Gastrocnemius medialis (tissue), 4 donors: ENCODE results near the gene ACP5. TPM values are rescaled to one million over a fixed set of nuclear protein-coding genes. Genes with fewer than 3 reads are reported as not detected.

ENCODE experiments used
- ATAC-seq, 2 donors: fragments of 150-250 bp; one replicate each; pipeline ENCODE4 v1.9.1; 2016
- DNase-seq, 2 donors: peaks; one replicate each; pipeline ENCODE4 v3.0.0-alpha.2; 2019
- H3K27ac ChIP-seq, 4 donors: fragments of 200-600 bp; sonication (generic); 1 replicate in 1 of 4; 2 replicates in 3 of 4; pipeline ENCODE4 v1.5.1; 2016 to 2018; ENCODE audit warnings: mild to moderate bottlenecking in 2 of 4, moderate library complexity in 1 of 4
- H3K27me3 ChIP-seq, 3 donors: fragments of 200-600 bp; sonication (generic) in 2 of 3; 1 replicate in 1 of 3; 2 replicates in 2 of 3; pipeline versions ENCODE4 v1.5.1 to v1.6.0; 2016 to 2019; ENCODE audit warnings: mild to moderate bottlenecking in 1 of 3, moderate library complexity in 1 of 3
- H3K36me3 ChIP-seq, 2 donors: fragments of 200-600 bp; sonication (generic) in 1 of 2; one replicate each; pipeline ENCODE4 v1.5.1; 2017 to 2018
- H3K4me1 ChIP-seq, 2 donors: fragments of 200-600 bp; sonication (generic) in 1 of 2; one replicate each; pipeline ENCODE4 v1.5.1; 2016 to 2017; ENCODE audit warnings: mild to moderate bottlenecking in 2 of 2
- H3K4me3 ChIP-seq, 4 donors: fragments of 200-600 bp; sonication (generic) in 3 of 4; 1 replicate in 1 of 4; 2 replicates in 3 of 4; pipeline ENCODE4 v1.5.1; 2016 to 2019; ENCODE audit warnings: mild to moderate bottlenecking in 2 of 4
- H3K9me3 ChIP-seq, 3 donors: fragments of 200-600 bp; sonication (generic) in 2 of 3; 1 replicate in 1 of 3; 2 replicates in 2 of 3; pipeline ENCODE4 v1.5.1; 2016 to 2019
- POLR2A ChIP-seq, 2 donors: fragments of 450-650 bp; IDR thresholded peaks; one replicate each; pipeline ENCODE4 v1.6.1; 2017; ENCODE audit warnings: antibody characterized with exemption in 2 of 2, mild to moderate bottlenecking in 2 of 2, moderate library complexity in 2 of 2
- in situ Hi-C, 4 donors: fragments of 200-750 bp; cut with MboI; loops; one replicate each; pipeline versions ENCODE4 v1.15.0 to v1.8.0; 2017; ENCODE audit warnings: low sequenced_read_pairs in 4 of 4
- intact Hi-C: fragments of 100-400 bp; cut with DNase I; formaldehyde crosslinking; loops from one replicate; pipeline ENCODE4 v1.15.1; 2023; ENCODE audit warnings: low total_unique reads
- total RNA-seq, 4 donors: library from RNA; depleted of rRNA; stranded (reverse); fragments of >200 nt; gene quantifications; one replicate each; pipeline versions ENCODE4 v1.1.0 to v1.2.3, GENCODE V29; 2016
- TF ChIP-seq, protein P1 (sequence below), 5 experiments: fragments of 450-650 bp in 3 of 5; fragments of 200-600 bp in 2 of 5; sonication (generic) in 2 of 5; IDR thresholded peaks in 4 of 5; conservative IDR thresholded peaks in 1 of 5; 1 replicate in 4 of 5; 2 replicates in 1 of 5; pipeline ENCODE4 v1.5.1; 2016 to 2019; ENCODE audit warnings: antibody characterized with exemption in 5 of 5, mild to moderate bottlenecking in 3 of 5, moderate library complexity in 3 of 5

Gene ACP5
- total RNA-seq, 4 donors from 2014 or later, result 1.3 to 5.9 (median 2.6) TPM

- peaks cover 0 to 28% of the 10 kb centered on the region in 2 donors for H3K36me3 ChIP-seq
- no peak overlapping the region for H3K27ac ChIP-seq
- H3K9me3 ChIP-seq, result no peaks in the 10 kb centered on the region
- TF ChIP-seq, protein P1, sequence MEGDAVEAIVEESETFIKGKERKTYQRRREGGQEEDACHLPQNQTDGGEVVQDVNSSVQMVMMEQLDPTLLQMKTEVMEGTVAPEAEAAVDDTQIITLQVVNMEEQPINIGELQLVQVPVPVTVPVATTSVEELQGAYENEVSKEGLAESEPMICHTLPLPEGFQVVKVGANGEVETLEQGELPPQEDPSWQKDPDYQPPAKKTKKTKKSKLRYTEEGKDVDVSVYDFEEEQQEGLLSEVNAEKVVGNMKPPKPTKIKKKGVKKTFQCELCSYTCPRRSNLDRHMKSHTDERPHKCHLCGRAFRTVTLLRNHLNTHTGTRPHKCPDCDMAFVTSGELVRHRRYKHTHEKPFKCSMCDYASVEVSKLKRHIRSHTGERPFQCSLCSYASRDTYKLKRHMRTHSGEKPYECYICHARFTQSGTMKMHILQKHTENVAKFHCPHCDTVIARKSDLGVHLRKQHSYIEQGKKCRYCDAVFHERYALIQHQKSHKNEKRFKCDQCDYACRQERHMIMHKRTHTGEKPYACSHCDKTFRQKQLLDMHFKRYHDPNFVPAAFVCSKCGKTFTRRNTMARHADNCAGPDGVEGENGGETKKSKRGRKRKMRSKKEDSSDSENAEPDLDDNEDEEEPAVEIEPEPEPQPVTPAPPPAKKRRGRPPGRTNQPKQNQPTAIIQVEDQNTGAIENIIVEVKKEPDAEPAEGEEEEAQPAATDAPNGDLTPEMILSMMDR (IDR thresholded peaks at IDR 0.05 in 4 of 5, conservative IDR thresholded peaks at IDR 0.05 in 1 of 5), result no peak
- H3K4me1 ChIP-seq, result no peaks in the 10 kb centered on the region
- intact Hi-C loops, result no loop called here
- no peak for ATAC-seq
- DNase-seq, result no peak
- H3K27me3 ChIP-seq, result no peaks in the 10 kb centered on the region
- in situ Hi-C loops, result no loop called here
- H3K4me3 ChIP-seq, result no peak overlapping the region
Measured at GRCh38 chr19:11550265-11550664, 27.2 kb downstream of the ACP5 start.

DNA sequence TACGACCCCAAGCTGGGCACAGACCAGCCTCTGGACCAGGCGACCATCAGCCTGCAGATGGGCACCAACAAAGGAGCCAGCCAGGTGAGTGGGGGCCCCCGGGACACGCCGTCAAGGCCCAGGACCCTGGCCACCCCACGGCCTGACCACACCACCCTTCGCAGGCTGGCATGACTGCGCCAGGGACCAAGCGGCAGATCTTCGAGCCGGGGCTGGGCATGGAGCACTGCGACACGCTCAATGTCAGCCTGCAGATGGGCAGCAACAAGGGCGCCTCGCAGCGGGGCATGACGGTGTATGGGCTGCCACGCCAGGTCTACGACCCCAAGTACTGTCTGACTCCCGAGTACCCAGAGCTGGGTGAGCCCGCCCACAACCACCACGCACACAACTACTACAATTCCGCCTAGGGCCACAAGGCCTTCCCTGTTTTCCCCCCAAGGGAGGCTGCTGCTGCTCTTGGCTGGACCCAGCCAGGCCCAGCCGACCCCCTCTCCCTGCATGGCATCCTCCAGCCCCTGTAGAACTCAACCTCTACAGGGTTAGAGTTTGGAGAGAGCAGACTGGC, 28.0 kb downstream of the ACP5 start:
- no peak for DNase-seq
- Histone ChIP-seq H3K4me1 (no peaks in the 10 kb centered on the region), H3K27me3 (no peaks in the 10 kb centered on the region), H3K36me3 (peaks cover 0 to 22% of the 10 kb centered on the region in 2 donors), H3K4me3 (no peak overlapping the region), H3K9me3 (no peaks in the 10 kb centered on the region), H3K27ac (no peak overlapping the region)
- intact Hi-C loops (no loop called here), in situ Hi-C loops (no loop called here)
- ATAC-seq, result no peak
- TF ChIP-seq, protein P1 (IDR thresholded peaks at IDR 0.05 in 4 of 5, conservative IDR thresholded peaks at IDR 0.05 in 1 of 5), result no peak
- TF ChIP-seq POLR2A (IDR thresholded peaks at IDR 0.05), result no peak

DNA sequence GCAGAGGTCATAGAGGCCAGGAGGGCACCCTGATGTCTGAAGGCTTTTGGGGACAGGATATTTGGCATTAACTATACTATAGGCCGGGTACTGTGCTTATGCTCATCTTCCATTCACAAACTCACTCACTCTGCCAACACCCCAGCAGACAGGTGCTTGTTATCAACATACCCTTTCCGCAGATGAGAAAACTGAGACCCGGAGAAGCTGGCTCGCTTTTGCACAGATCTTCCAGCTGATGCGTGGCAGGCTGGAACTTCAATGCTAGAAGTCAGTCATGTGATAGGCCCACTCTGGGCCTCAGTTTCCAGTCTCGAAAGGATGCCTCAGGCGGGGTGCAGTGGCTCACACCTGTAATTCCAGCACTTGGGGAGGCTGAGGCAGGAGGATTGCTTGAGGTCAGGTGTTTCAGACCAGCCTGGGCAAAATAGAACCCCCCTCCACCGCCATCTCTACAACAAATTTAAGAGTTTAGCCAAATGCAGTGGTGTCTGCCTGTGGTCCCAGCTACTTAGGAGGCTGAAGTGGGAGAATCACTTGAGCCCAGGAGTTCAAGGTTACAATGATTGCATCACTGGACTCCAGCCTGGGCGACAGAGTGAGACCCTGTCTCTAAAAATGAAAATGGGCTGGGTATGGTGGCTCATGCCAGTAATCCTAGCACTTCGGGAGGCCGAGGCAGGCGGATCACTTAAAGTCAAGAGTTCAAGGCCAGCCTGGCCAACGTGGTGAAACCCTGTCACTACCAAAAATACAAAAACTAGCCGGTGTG, 29.3 kb downstream of the ACP5 start:
- intact Hi-C loops, result no loop called here
- no peak for DNase-seq
- no peaks in the 10 kb centered on the region for H3K4me1 ChIP-seq
- H3K27me3 ChIP-seq, result no peaks in the 10 kb centered on the region
- H3K27ac ChIP-seq, result no peak overlapping the region
- peaks cover 0 to 9% of the 10 kb centered on the region in 2 donors for H3K36me3 ChIP-seq
- in situ Hi-C loops, result no loop called here
- TF ChIP-seq, protein P1 (IDR thresholded peaks at IDR 0.05 in 4 of 5, conservative IDR thresholded peaks at IDR 0.05 in 1 of 5), result no peak
- TF ChIP-seq POLR2A (IDR thresholded peaks at IDR 0.05), result no peak
- H3K4me3 ChIP-seq, result no peak overlapping the region
- no peak for ATAC-seq
- no peaks in the 10 kb centered on the region for H3K9me3 ChIP-seq

DNA sequence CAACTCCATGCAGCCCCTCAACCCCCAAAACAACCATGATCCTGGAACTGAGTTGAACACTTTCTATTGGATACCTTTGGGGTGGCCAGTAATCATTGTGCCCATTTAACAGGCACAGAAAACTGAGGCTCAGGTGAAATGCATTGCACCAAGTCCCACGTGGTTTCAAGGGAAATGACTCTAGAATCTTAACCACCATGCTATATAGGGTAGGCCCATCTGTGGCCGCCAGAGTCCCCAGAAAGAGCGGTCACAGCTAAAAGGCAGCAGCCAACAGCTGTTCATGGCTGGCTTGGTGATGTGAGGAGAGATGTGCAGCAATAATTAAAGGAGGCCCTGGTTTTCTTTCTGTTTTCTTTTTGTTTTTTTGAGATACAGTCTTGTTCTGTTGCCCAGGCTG, 36.2 kb downstream of the ACP5 start:
- H3K4me3 ChIP-seq, result no peak overlapping the region
- no peak for TF ChIP-seq POLR2A (IDR thresholded peaks at IDR 0.05)
- TF ChIP-seq, protein P1 (IDR thresholded peaks at IDR 0.05 in 4 of 5, conservative IDR thresholded peaks at IDR 0.05 in 1 of 5), result no peak
- H3K27me3 ChIP-seq, result peaks cover 0 to 10% (median 7%) of the 10 kb centered on the region in 3 donors
- no peaks in the 10 kb centered on the region for H3K4me1 ChIP-seq
- no peak overlapping the region for H3K27ac ChIP-seq
- no peak for ATAC-seq
- in situ Hi-C loops (no loop called here), intact Hi-C loops (no loop called here)
- H3K9me3 ChIP-seq, result no peaks in the 10 kb centered on the region
- DNase-seq, result no peak
- no peaks in the 10 kb centered on the region for H3K36me3 ChIP-seq
